ENCODE data around the gene OLA1.

DNA sequence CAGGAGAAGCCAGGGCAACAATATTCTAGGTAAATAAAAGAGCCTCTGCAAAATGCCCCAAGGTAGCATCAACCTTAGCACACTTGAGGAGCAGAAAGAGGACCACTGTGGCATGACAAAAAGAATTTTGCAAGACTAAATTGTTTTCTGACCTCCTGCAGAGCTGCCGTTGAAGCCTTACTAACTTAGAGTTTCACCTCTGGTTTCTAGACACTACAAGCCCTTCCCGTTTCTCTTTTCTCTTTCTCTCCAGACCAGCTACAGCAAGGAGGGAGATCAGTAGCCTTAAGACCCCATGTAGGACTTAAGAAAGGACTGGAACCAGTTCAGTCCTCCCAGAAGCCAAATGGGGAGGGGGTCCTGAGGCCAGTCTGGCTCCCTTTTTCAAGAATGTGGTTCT, 209.9 kb downstream of the OLA1 start:
- TF ChIP-seq GATA3 (IDR thresholded peaks at IDR 0.05; ENCODE audit: low read depth, low read length): no peak
- no peak for TF ChIP-seq GATA2 (IDR thresholded peaks at IDR 0.05; ENCODE audit: low read depth, low read length)
